ENCODE data around the gene MEF2D.

Gene MEF2D

DNA sequence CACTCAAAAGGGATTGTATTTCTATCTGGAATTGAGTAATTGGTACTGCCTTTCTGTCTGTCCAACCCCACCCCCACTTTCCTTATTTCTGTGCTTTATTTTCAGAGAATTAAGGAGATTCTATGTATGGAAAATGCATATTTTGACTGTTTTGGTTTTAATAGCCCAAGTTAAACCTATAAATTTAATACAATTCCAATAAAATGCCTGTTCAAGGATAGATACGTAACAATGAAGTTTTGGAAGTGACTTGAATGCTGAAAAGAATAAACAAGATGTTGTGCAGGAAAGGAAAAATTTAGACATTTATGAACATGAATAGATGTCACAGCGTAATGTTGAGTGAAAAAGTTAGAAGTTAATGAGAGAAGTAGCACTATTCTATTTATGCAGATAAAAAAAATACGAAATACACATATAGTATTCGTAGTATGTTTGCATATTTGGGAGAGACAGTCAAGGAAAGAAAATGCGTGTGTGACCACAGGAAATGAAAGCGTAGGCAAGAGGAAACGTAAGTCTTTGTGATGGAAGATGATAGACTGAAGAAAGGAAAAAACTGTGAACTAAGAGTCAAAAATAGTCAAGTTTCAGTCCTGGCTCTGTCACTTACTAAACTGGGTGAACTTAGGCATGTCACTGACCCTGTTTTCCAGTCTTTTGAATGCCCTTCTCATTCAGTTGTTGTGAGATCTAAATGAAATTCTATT is 62.1 kb downstream of the MEF2D start:
- Histone ChIP-seq H3K4me3 (ENCODE audit: low read length) (no peak overlapping the region), H3K9ac (ENCODE audit: low read depth, low read length) (no peak overlapping the region), H3K4me1 (ENCODE audit: insufficient read depth, low read length) (peaks cover 27% of the 10 kb centered on the region), H3K36me3 (ENCODE audit: insufficient read depth, low read length) (no peaks in the 10 kb centered on the region), H3K27ac (ENCODE audit: low read depth, low read length) (no peak overlapping the region), H3K9me3 (ENCODE audit: insufficient read depth, low read depth, low read length) (no peaks in the 10 kb centered on the region), H3K27me3 (ENCODE audit: insufficient read depth, low read length) (peaks cover 100% of the 10 kb centered on the region)
- WGBS: 24% methylated on average over 6 of the region's 7 CpGs

DNA sequence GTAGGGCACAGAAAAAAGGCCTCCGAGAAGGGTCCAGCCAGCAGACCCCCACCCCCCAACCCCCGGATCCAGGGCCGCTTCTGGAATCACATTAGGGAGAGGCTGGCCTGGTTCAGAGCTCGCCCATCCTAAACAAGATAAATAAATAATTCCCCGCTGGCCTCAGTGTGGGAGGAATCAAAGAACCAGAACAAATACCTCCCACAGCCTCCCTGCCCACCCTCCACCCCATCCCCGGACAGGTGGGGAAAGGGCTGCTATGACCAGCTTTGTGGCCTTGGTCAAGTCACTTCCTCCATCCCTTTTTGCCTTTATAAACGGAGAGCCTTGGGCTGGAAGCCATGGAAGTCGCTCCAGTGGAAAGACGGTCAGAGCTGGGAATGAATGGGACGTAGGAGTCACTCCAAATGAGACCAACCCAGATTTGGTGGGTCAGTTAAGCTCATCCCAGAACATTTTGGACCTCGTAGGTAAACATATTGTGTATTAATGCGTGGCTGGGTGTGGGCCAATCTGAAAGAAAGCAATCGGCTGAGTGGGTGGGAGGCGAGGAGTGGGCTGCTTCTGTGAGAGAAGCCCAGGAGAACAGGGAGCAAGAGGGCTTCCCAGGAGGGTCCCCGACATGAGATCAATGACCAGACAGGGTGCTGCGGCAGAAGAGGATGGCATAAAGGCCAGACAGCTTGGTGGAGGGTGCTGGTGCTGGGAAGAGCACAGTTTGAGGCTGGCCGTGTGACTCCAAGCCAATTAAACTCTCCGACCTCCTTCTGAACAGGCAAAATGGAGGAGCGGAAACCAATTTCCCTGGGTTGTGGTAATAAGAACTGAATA is 63.3 kb downstream of the MEF2D start:
- 16% methylated on average over 19 of the region's 19 CpGs for WGBS
- H3K27ac ChIP-seq (ENCODE audit: low read depth, low read length): no peak overlapping the region
- H3K27me3 ChIP-seq (ENCODE audit: insufficient read depth, low read length): peaks cover 100% of the 10 kb centered on the region
- H3K36me3 ChIP-seq (ENCODE audit: insufficient read depth, low read length): no peaks in the 10 kb centered on the region
- no peak overlapping the region for H3K9ac ChIP-seq (ENCODE audit: low read depth, low read length)
- peaks cover 30% of the 10 kb centered on the region for H3K4me1 ChIP-seq (ENCODE audit: insufficient read depth, low read length)
- no peak overlapping the region for H3K4me3 ChIP-seq (ENCODE audit: low read length)
- no peaks in the 10 kb centered on the region for H3K9me3 ChIP-seq (ENCODE audit: insufficient read depth, low read depth, low read length)

DNA sequence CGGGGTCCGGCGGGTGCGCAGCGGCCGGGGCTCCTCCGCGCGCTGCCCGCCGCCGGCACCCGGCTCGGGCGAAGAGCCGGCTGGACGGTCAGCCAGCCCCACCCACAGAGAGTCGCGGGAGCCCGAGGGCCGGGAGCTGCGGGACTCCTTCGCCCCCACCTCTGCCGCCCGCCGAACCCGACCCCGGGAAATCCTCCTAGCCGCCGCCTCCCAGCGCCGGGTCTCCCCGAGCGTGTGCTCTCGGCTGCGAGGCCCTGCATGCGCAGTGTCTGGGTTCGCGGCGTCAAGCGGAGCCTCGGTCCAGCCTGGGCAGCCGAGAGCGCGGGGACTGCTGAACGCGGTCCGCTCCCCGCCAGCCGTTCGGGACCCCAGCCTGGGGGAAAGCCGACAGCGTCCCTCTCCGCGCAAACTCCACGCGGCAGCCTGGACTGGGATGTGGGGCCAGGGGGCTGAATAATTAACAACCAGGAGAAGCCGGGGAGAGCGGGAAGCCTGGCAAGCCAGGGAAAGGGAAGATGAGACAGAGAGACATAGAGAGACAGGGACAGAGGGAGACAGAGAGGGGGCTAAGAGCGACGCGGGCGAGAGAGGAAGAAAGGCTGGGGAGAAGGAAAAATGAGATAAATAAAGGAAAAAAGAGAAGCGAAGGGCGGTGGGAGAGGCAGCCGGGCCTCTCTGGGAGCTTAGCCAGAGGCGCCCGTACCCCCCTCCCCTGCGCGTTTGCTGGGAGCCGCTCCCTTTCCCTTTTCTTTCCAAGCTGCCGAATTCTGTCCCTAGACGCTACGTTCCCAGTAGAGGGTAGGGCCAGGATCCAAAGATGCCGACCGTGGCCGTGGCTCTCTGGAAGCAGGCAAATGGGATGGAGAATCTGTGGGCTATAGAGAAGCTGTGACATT is 64.2 kb downstream of the MEF2D start:
- H3K4me3 ChIP-seq (ENCODE audit: low read length): no peak overlapping the region
- peaks cover 100% of the 10 kb centered on the region for H3K27me3 ChIP-seq (ENCODE audit: insufficient read depth, low read length)
- under 1% methylated on average over 77 of the region's 77 CpGs for WGBS

DNA sequence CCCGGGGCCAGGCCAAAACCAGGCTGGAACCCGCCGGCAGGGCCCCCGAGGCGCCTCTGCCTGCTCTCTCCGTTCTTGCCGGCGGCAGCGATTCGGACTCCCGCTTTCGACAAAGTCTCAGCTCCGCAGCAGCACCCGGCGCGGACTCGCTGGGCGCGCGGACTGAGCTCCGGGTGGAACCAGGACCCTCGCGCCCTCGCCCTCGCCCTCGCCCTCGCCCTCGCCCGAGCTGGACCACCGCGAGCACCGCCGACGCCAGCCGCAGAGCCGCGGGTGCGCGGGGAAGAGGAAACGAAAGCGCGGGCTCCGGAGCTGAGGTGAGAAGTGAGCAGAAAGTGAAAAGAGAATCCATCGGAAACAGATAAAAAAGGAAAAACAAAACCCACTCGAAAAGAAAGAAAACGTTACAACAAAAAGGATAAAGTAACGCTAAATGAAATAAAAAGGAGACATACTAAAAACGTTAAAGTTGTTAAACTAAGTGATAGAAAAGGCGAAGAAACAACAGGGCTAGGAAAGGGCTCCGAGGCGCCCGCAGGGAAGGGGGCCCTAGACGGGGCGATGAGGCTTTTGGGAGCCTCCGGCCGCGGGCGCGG is 64.9 kb downstream of the MEF2D start:
- no peak overlapping the region for H3K27ac ChIP-seq (ENCODE audit: low read depth, low read length)
- no peaks in the 10 kb centered on the region for H3K9me3 ChIP-seq (ENCODE audit: insufficient read depth, low read depth, low read length)
- peaks cover 100% of the 10 kb centered on the region for H3K27me3 ChIP-seq (ENCODE audit: insufficient read depth, low read length)
- peaks cover 38% of the 10 kb centered on the region for H3K4me1 ChIP-seq (ENCODE audit: insufficient read depth, low read length)
- H3K4me3 ChIP-seq (ENCODE audit: low read length): no peak overlapping the region
- WGBS: 1% methylated on average over 57 of the region's 59 CpGs
- no peaks in the 10 kb centered on the region for H3K36me3 ChIP-seq (ENCODE audit: insufficient read depth, low read length)
- H3K9ac ChIP-seq (ENCODE audit: low read depth, low read length): no peak overlapping the region

More for the DNA sequence above, 64.2 kb downstream of the MEF2D start:
- H3K4me1 ChIP-seq (ENCODE audit: insufficient read depth, low read length): peaks cover 36% of the 10 kb centered on the region
- no peaks in the 10 kb centered on the region for H3K9me3 ChIP-seq (ENCODE audit: insufficient read depth, low read depth, low read length)
- H3K27ac ChIP-seq (ENCODE audit: low read depth, low read length): no peak overlapping the region
- no peaks in the 10 kb centered on the region for H3K36me3 ChIP-seq (ENCODE audit: insufficient read depth, low read length)
- H3K9ac ChIP-seq (ENCODE audit: low read depth, low read length): no peak overlapping the region

DNA sequence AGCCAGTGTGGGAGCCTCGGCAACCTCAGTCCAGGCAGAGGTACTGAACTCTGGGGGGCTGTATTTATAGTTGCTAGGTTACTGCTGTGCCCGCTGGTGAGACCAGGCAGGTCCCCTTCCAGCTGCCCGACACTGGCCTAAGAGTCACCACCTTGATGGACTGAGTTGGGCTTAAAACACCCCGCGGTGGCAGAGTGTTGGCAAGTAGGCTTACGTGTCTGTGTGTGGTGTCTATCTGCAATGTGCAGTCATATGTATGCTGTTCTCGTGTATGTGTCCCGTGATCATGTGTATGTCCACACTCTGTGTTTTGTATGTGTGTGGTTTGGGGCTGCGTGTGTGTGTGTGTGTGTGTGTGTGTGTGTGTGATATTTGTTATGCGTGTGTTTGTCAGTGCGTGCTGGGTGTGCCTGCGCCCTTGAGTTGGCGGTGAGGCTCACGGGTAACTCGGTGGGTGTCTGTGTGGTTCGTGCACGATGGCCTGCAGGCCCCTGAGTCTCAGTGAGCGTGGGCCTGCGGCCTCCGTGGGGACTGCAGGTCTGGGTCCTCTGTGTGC is 65.5 kb downstream of the MEF2D start:
- H3K9ac ChIP-seq (ENCODE audit: low read depth, low read length): no peak overlapping the region
- WGBS: 7% methylated on average over 20 of the region's 20 CpGs
- H3K36me3 ChIP-seq (ENCODE audit: insufficient read depth, low read length): no peaks in the 10 kb centered on the region
- H3K27me3 ChIP-seq (ENCODE audit: insufficient read depth, low read length): peaks cover 100% of the 10 kb centered on the region
- H3K27ac ChIP-seq (ENCODE audit: low read depth, low read length): no peak overlapping the region
- H3K4me3 ChIP-seq (ENCODE audit: low read length): no peak overlapping the region
- H3K4me1 ChIP-seq (ENCODE audit: insufficient read depth, low read length): peaks cover 33% of the 10 kb centered on the region
- H3K9me3 ChIP-seq (ENCODE audit: insufficient read depth, low read depth, low read length): no peaks in the 10 kb centered on the region

DNA sequence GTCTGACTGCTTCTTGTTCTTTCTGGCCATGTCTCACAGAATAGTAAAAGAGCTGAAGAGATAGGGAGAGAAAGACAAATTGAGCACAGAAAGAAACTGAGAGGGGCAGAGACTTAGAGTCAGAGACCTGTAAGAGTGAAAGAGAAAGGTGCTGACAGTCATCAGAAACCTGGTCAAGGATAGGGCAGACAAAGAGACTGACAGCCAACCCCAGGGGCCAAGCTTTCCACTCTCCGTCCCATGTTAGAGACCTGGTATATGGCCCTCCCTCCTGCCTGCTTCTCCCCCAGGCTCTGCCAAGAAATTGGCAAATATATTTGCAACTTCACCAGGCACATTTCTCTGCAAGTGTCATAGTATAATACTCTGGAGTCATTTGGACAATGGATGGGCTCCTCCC is 67.0 kb downstream of the MEF2D start:
- Histone ChIP-seq H3K27me3 (ENCODE audit: insufficient read depth, low read length) (peaks cover 100% of the 10 kb centered on the region), H3K9me3 (ENCODE audit: insufficient read depth, low read depth, low read length) (no peaks in the 10 kb centered on the region), H3K4me3 (ENCODE audit: low read length) (no peak overlapping the region), H3K9ac (ENCODE audit: low read depth, low read length) (no peak overlapping the region), H3K4me1 (ENCODE audit: insufficient read depth, low read length) (peaks cover 26% of the 10 kb centered on the region), H3K36me3 (ENCODE audit: insufficient read depth, low read length) (no peaks in the 10 kb centered on the region), H3K27ac (ENCODE audit: low read depth, low read length) (no peak overlapping the region)
- WGBS: 3% methylated on average over 1 of the region's 1 CpG

DNA sequence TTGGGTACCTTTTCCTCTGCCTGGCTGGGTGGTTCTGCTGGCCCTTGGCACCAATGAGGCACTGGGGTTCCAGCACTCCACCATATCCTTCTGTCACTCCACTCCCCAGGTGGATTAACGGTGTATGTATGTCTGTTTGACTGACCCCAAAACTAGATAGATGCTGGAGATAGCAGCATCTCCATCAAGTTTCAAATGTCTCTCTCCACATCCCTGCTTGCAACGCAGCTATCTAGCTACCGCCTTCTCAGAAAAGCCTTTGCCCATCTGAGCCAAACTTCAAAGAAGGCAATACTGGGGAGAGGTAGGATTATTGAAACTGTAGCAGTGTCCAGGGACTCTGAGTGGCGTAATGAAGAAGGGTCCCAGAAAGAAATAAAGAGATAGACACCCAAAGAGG is 67.5 kb downstream of the MEF2D start:
- H3K36me3 ChIP-seq (ENCODE audit: insufficient read depth, low read length): no peaks in the 10 kb centered on the region
- H3K9me3 ChIP-seq (ENCODE audit: insufficient read depth, low read depth, low read length): no peaks in the 10 kb centered on the region
- H3K4me3 ChIP-seq (ENCODE audit: low read length): no peak overlapping the region
- no peak overlapping the region for H3K9ac ChIP-seq (ENCODE audit: low read depth, low read length)
- peaks cover 100% of the 10 kb centered on the region for H3K27me3 ChIP-seq (ENCODE audit: insufficient read depth, low read length)
- no peak overlapping the region for H3K27ac ChIP-seq (ENCODE audit: low read depth, low read length)
- H3K4me1 ChIP-seq (ENCODE audit: insufficient read depth, low read length): peaks cover 21% of the 10 kb centered on the region
- WGBS: 30% methylated on average over 4 of the region's 4 CpGs

DNA sequence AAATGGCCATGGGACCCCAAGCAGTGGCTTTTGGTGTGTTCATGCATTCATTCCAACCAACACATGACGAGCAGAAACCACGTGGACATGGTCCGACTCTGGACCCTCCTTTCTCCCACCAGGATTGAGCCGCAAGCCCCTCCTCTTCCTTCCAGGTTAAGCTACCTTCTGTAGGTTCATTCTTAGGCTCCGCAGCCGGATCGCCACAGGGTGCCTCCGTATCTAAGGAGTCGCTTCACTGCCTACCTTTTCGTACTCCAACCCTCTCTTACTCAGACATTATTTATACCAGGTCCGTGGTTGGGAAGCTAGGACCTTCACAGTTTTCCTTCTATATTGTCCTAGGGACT is 67.9 kb downstream of the MEF2D start:
- H3K27ac ChIP-seq (ENCODE audit: low read depth, low read length): no peak overlapping the region
- H3K36me3 ChIP-seq (ENCODE audit: insufficient read depth, low read length): no peaks in the 10 kb centered on the region
- no peak overlapping the region for H3K4me3 ChIP-seq (ENCODE audit: low read length)
- no peaks in the 10 kb centered on the region for H3K9me3 ChIP-seq (ENCODE audit: insufficient read depth, low read depth, low read length)
- WGBS: 1% methylated on average over 11 of the region's 11 CpGs
- no peak overlapping the region for H3K9ac ChIP-seq (ENCODE audit: low read depth, low read length)
- peaks cover 100% of the 10 kb centered on the region for H3K27me3 ChIP-seq (ENCODE audit: insufficient read depth, low read length)
- peaks cover 21% of the 10 kb centered on the region for H3K4me1 ChIP-seq (ENCODE audit: insufficient read depth, low read length)

DNA sequence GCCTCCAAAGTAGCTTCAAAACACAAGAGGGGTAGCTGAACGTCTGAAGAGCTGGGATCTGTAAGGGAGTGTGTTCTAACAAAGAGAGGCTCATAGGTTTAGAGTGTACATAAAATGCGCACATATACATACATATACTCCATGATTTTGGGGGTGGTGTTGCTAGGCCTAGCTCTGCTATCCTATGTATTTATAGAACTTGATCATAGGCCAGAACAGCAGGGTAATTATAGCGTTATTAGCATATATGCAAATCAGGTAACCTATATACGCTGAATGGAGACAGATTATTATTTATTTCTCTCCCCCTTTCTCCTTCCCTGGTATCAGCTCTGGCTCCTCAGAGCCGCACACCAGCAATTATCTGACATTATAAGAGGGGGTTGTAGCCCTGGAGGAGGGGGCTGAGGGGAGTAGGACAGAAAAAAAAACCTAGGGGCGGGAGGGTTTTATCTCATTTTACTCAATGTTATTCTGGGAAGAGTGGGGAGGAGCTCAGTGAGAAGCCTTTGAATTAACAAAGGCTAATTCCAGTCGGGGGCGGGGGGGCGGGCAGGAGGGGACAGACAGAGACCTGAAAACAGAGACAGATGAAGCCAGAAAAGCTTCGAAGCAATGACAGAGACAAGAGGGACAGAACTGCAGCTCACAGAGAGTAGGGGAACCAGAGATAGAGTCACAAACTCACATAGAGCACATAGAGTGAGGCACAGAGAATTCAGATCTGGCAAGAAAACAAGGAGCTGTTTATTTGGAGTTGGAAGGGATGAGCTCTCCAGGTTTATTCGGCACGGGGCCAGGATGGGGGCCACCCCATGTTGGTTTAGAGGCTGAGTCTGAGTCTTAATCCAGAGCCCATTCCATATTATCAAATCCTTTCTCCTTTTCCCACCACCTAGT is 68.6 kb downstream of the MEF2D start:
- no peak overlapping the region for H3K9ac ChIP-seq (ENCODE audit: low read depth, low read length)
- no peak overlapping the region for H3K27ac ChIP-seq (ENCODE audit: low read depth, low read length)
- peaks cover 100% of the 10 kb centered on the region for H3K27me3 ChIP-seq (ENCODE audit: insufficient read depth, low read length)
- H3K4me1 ChIP-seq (ENCODE audit: insufficient read depth, low read length): peaks cover 21% of the 10 kb centered on the region
- no peaks in the 10 kb centered on the region for H3K36me3 ChIP-seq (ENCODE audit: insufficient read depth, low read length)
- 2% methylated on average over 8 of the region's 12 CpGs for WGBS
- H3K9me3 ChIP-seq (ENCODE audit: insufficient read depth, low read depth, low read length): no peaks in the 10 kb centered on the region
- no peak overlapping the region for H3K4me3 ChIP-seq (ENCODE audit: low read length)

DNA sequence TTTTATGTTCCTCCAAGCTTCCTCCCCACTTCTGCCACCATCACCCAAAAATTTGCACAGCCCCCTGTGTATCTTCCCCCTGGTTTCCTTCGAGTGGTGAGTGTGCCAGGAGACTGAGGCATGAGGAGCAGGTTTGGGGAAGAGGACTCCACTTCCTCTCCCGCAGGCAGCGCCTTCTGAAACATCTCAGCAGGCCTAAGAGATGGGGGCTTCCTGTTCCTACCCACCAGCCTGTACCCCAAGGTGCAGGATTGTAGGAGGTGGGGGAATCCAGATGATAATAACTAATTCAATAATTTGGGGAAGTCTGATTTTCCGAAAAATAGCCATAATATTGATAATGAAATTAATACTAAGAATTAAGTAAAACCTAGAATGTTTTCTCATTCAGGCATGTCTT is 69.2 kb downstream of the MEF2D start:
- 0% methylated on average over 2 of the region's 4 CpGs for WGBS
- H3K9ac ChIP-seq (ENCODE audit: low read depth, low read length): no peak overlapping the region
- H3K27me3 ChIP-seq (ENCODE audit: insufficient read depth, low read length): peaks cover 100% of the 10 kb centered on the region
- no peak overlapping the region for H3K27ac ChIP-seq (ENCODE audit: low read depth, low read length)
- no peak overlapping the region for H3K4me3 ChIP-seq (ENCODE audit: low read length)
- H3K36me3 ChIP-seq (ENCODE audit: insufficient read depth, low read length): no peaks in the 10 kb centered on the region
- H3K4me1 ChIP-seq (ENCODE audit: insufficient read depth, low read length): peaks cover 21% of the 10 kb centered on the region
- no peaks in the 10 kb centered on the region for H3K9me3 ChIP-seq (ENCODE audit: insufficient read depth, low read depth, low read length)

Measured in HUES64 (cell line).